ENCODE results near the gene FOXK1.

- TF ChIP-seq, protein P1, sequence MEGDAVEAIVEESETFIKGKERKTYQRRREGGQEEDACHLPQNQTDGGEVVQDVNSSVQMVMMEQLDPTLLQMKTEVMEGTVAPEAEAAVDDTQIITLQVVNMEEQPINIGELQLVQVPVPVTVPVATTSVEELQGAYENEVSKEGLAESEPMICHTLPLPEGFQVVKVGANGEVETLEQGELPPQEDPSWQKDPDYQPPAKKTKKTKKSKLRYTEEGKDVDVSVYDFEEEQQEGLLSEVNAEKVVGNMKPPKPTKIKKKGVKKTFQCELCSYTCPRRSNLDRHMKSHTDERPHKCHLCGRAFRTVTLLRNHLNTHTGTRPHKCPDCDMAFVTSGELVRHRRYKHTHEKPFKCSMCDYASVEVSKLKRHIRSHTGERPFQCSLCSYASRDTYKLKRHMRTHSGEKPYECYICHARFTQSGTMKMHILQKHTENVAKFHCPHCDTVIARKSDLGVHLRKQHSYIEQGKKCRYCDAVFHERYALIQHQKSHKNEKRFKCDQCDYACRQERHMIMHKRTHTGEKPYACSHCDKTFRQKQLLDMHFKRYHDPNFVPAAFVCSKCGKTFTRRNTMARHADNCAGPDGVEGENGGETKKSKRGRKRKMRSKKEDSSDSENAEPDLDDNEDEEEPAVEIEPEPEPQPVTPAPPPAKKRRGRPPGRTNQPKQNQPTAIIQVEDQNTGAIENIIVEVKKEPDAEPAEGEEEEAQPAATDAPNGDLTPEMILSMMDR (IDR thresholded peaks at IDR 0.05) = peak; percentile 31
- TF ChIP-seq ZFX (IDR thresholded peaks at IDR 0.05; ENCODE audit: borderline replicate concordance) = no peak
Measured at GRCh38 chr7:4682621-4683042, 537 bp downstream of the FOXK1 start.

Data from 22Rv1 (cell line).